GM12878 (cell line): ENCODE measurements around the gene RAB43. TPM values are rescaled to one million over a fixed set of nuclear protein-coding genes. Genes with fewer than 3 reads are reported as not detected.
"Not testable (repeated sequence)": the region's sequence is repeated elsewhere in the genome, so short reads cannot be mapped to it uniquely, and the experiment has no call there.

Experiments used
- ATAC-seq: fragments of 200-7000 bp; cut with Tn5 transposase; 3 replicates; pipeline ENCODE4 v1.9.1; 2020; ENCODE audit warnings: mild to moderate bottlenecking, moderate library complexity
- BruUV-seq: library from RNA; stranded (reverse); fragments of 400-500 nt; replicated peaks from 2 replicates; lab custom pipeline; 2021; lab: Mats Ljungman, UMichigan
- CTCF ChIA-PET: fragments of 300-600 bp; sonication (Branson Sonifier 250); formaldehyde crosslinking; extraction: SDS; loops from one replicate; lab custom pipeline; 2021; ENCODE audit warnings: inconsistent platforms; lab: Yijun Ruan, JAX
- POLR2A ChIA-PET: fragments of 350-600 bp; formaldehyde crosslinking; extraction: SDS; loops from one replicate; lab custom pipeline; 2021; ENCODE audit warnings: inconsistent platforms; lab: Charles Lee
- RAD21 ChIA-PET: fragments of 300-600 bp; sonication (Branson Sonifier 250); formaldehyde crosslinking; loops from one replicate; lab custom pipeline; 2023; ENCODE audit warnings: antibody characterized with exemption; ENCODE audit not compliant: unreplicated experiment; lab: Charles Lee
- SMC1A ChIA-PET: fragments of 300-600 bp; sonication (Branson Sonifier 250); formaldehyde crosslinking; loops from one replicate; lab custom pipeline; 2023; ENCODE audit not compliant: unreplicated experiment, uncharacterized antibody; lab: Charles Lee
- DNase-seq: peaks from one replicate; pipeline ENCODE4 v3.0.0-alpha.2; 2011; ENCODE audit warnings: low read depth, low spot score
- FAIRE-seq: peaks from 3 replicates; lab custom pipeline; 2011; peaks lifted over from hg19 to GRCh38; lab: Jason Lieb, UNC
- H2AFZ ChIP-seq: 2 replicates; pipeline ENCODE4 v1.6.0; 2011; ENCODE audit warnings: low read depth, low read length, control low read depth; ENCODE audit not compliant: control insufficient read depth
- H3K27ac ChIP-seq: 2 replicates; pipeline ENCODE4 v1.5.1; 2011; ENCODE audit warnings: control low read depth; ENCODE audit not compliant: control insufficient read depth, insufficient read depth
- H3K27me3 ChIP-seq, 2 experiments: replicated peaks in 1 of 2; 2 replicates each; pipeline versions ENCODE4 v1.6.0 to v1.6.1; 2011; ENCODE audit warnings: low read length in 1 of 2; ENCODE audit not compliant: control insufficient read depth in 2 of 2, insufficient read depth in 2 of 2
- H3K36me3 ChIP-seq, 2 experiments: 2 replicates each; pipeline ENCODE4 v1.5.1; 2011; ENCODE audit warnings: low read length in 1 of 2; ENCODE audit not compliant: control insufficient read depth in 2 of 2, insufficient read depth in 2 of 2
- H3K4me1 ChIP-seq: 2 replicates; pipeline ENCODE4 v1.6.1; 2011; ENCODE audit warnings: mild to moderate bottlenecking, low read length, moderate library complexity, mixed read lengths; ENCODE audit not compliant: control insufficient read depth, insufficient read depth
- H3K4me2 ChIP-seq: 2 replicates; pipeline ENCODE4 v1.6.0; 2011; ENCODE audit warnings: control low read depth; ENCODE audit not compliant: control insufficient read depth, insufficient read depth
- H3K4me3 ChIP-seq: fragments of 200-600 bp; sonication (generic); 2 replicates; pipeline ENCODE4 v1.5.1; 2016
- H3K79me2 ChIP-seq: 2 replicates; pipeline ENCODE4 v1.6.0; 2011; ENCODE audit warnings: low read length; ENCODE audit not compliant: control insufficient read depth, insufficient read depth
- H3K9ac ChIP-seq: 2 replicates; pipeline ENCODE4 v1.8.0; 2011; ENCODE audit warnings: low read length, control low read depth, mixed read lengths; ENCODE audit not compliant: control insufficient read depth, insufficient read depth
- H3K9me3 ChIP-seq: replicated peaks from 3 replicates; pipeline ENCODE4 v1.5.1; 2011; ENCODE audit warnings: mild to moderate bottlenecking, low read length; ENCODE audit not compliant: control insufficient read depth, insufficient read depth
- H4K20me1 ChIP-seq: 2 replicates; pipeline ENCODE4 v1.6.0; 2011; ENCODE audit not compliant: control insufficient read depth, insufficient read depth
- BRCA1 ChIP-seq: IDR thresholded peaks from 2 replicates; pipeline ENCODE4 v1.6.1; 2011; ENCODE audit warnings: low read depth, low read length, improper control_type of control experiment
- CBX3 ChIP-seq: fragments of 200-600 bp; sonication (generic); IDR thresholded peaks from 2 replicates; pipeline ENCODE4 v1.6.1; 2016; ENCODE audit warnings: low read depth, borderline replicate concordance
- CHD4 ChIP-seq: fragments of 200-600 bp; sonication (generic); IDR thresholded peaks from 2 replicates; pipeline ENCODE4 v1.6.1; 2016; ENCODE audit warnings: mild to moderate bottlenecking
- CREM ChIP-seq: IDR thresholded peaks from 2 replicates; pipeline ENCODE4 v1.6.1; 2014; ENCODE audit warnings: antibody characterized with exemption, low read depth
- ESRRA ChIP-seq: IDR thresholded peaks from 2 replicates; pipeline ENCODE4 v1.6.1; 2012; ENCODE audit warnings: mild to moderate bottlenecking, low read length, improper control_type of control experiment
- HDAC6 ChIP-seq: fragments of 200-600 bp; sonication (generic); IDR thresholded peaks from one replicate; pipeline ENCODE4 v1.8.0; 2017; ENCODE audit warnings: antibody characterized with exemption; ENCODE audit not compliant: unreplicated experiment
- MEF2B ChIP-seq: fragments of 450-650 bp; IDR thresholded peaks from 2 replicates; pipeline ENCODE4 v1.6.1; 2018; ENCODE audit warnings: mild to moderate bottlenecking, moderate library complexity; ENCODE audit not compliant: partially characterized antibody, poor library complexity, severe bottlenecking
- MTA2 ChIP-seq: fragments of 450-650 bp; IDR thresholded peaks from 2 replicates; pipeline ENCODE4 v1.6.1; 2016; ENCODE audit warnings: low read depth, mild to moderate bottlenecking, moderate library complexity
- NR2F1 ChIP-seq: fragments of 450-650 bp; conservative IDR thresholded peaks from 2 replicates; pipeline ENCODE4 v1.6.1; 2017; ENCODE audit warnings: mild to moderate bottlenecking
- RFX5 ChIP-seq: IDR thresholded peaks from 2 replicates; pipeline ENCODE4 v1.6.1; 2011; ENCODE audit warnings: low read depth, low read length, improper control_type of control experiment
- SMAD5 ChIP-seq: IDR thresholded peaks from 2 replicates; pipeline ENCODE4 v1.6.1; 2016; ENCODE audit warnings: antibody characterized with exemption, low read depth
- SMARCA5 ChIP-seq: fragments of 450-650 bp; IDR thresholded peaks from 2 replicates; pipeline ENCODE4 v1.6.1; 2017; ENCODE audit warnings: mild to moderate bottlenecking
- SREBF1 ChIP-seq: IDR thresholded peaks from 2 replicates; pipeline ENCODE4 v1.6.1; 2012; ENCODE audit warnings: mild to moderate bottlenecking, low read length
- SUPT20H ChIP-seq: IDR thresholded peaks from 2 replicates; pipeline ENCODE4 v1.6.1; 2011; ENCODE audit warnings: low read depth, mild to moderate bottlenecking, low read length, moderate library complexity, borderline replicate concordance; ENCODE audit not compliant: control insufficient read depth
- TCF3 ChIP-seq: IDR thresholded peaks from 2 replicates; pipeline ENCODE4 v1.6.1; 2012; ENCODE audit warnings: low read depth, mild to moderate bottlenecking, low read length, borderline replicate concordance; ENCODE audit not compliant: insufficient read depth
- ZNF274 ChIP-seq: IDR thresholded peaks from one replicate; pipeline ENCODE4 v1.8.0; 2011; ENCODE audit not compliant: insufficient read length, insufficient read depth
- WGBS: methylation state at CpG from one replicate; pipeline ENCODE4 v1.1.6; 2016; ENCODE audit warnings: low lambda C conversion rate; ENCODE audit not compliant: insufficient replicate concordance, insufficient coverage; ENCODE audit errors: missing lambda C conversion rate; 5-methylcytosine and 5-hydroxymethylcytosine counted together
- in situ Hi-C: fragments of 300-500 bp; cut with MboI; formaldehyde crosslinking; loops from 9 replicates; pipeline ENCODE4 v1.14.3; 2018; ENCODE audit warnings: mixed read lengths
- intact Hi-C: fragments of 100-400 bp; cut with micrococcal nuclease; formaldehyde crosslinking; loops from one replicate; pipeline ENCODE4 v1.14.2; 2022; ENCODE audit not compliant: unreplicated experiment
- polyA plus RNA-seq, 11 experiments: library from polyadenylated mRNA; depleted of rRNA in 4 of 11; unstranded in 6 of 11; stranded (reverse) in 5 of 11; fragments of >200 nt; fragmentation: Nextera tagmentation in 4 of 11; fragmentation: Illumina TruSeq in 1 of 11; extraction: Ambion mirVana in 4 of 11; extraction: Trizol in 1 of 11; gene quantifications; 1 replicate in 1 of 11; 2 replicates in 10 of 11; pipeline versions ENCODE4 v1.2.1 to v1.2.3, GENCODE V29; 2011 to 2016; ENCODE audit warnings: inconsistent platforms in 2 of 11, missing spikeins in 2 of 11, low read depth in 1 of 11
- total RNA-seq, 4 experiments: library from RNA; depleted of rRNA in 3 of 4; stranded (reverse); fragments of >200 nt in 3 of 4; fragmentation: Illumina TruSeq in 1 of 4; extraction: Trizol in 1 of 4; gene quantifications; 2 replicates each; pipeline versions ENCODE4 v1.2.1 to v1.2.3, GENCODE V29; 2013 to 2021
- TF ChIP-seq, protein P1 (sequence below): fragments of 450-650 bp; formaldehyde crosslinking; IDR thresholded peaks from 2 replicates; pipeline ENCODE4 v1.4.0; 2022; ENCODE audit warnings: mild to moderate bottlenecking, moderate library complexity

RAB43 gene
- total and polyA plus RNA-seq, 10 of the 15 experiments (the other 5 are each of a cell fraction or from before 2014, with no cell fraction given), result 0.08 to 14.0 (median 4.0) TPM

DNA sequence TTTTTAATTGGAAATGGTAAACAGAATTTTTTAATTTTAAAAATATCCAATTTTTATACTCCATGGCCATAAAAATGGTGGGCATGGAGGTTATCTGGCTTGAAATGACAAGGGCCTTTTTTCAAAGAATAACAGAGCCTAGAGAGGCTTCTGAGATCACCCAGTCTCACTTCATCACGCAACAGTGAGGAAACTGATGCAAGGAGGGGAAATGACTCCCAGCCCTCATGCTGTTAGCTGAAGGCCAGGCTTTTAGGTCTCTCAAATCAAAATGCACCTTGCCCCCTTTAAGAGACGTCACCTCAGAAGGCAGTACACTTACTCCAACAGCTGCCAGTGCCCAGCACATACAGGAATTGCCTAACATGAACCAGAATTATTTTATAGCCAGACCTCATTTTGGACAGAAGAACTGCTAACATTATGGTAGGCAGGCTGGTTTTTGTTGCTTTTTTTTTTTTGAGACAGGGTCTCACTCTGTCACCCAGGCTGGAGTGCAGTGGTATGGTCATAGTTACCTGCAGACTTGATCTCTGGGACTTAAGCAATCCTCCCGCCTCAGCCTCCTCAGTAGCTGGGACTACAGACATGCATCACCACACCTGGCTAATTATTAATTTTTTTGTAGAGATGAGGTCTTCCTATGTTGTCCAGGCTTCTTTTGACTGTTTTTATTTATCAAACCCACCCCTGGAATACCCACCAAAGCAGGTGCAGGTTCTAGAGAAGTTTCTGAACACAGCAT is 9.1 kb downstream of the RAB43 start:
- in situ Hi-C loops, result no loop called here
- H3K9ac ChIP-seq, result no peak overlapping the region
- POLR2A ChIA-PET, result no interaction called here

DNA sequence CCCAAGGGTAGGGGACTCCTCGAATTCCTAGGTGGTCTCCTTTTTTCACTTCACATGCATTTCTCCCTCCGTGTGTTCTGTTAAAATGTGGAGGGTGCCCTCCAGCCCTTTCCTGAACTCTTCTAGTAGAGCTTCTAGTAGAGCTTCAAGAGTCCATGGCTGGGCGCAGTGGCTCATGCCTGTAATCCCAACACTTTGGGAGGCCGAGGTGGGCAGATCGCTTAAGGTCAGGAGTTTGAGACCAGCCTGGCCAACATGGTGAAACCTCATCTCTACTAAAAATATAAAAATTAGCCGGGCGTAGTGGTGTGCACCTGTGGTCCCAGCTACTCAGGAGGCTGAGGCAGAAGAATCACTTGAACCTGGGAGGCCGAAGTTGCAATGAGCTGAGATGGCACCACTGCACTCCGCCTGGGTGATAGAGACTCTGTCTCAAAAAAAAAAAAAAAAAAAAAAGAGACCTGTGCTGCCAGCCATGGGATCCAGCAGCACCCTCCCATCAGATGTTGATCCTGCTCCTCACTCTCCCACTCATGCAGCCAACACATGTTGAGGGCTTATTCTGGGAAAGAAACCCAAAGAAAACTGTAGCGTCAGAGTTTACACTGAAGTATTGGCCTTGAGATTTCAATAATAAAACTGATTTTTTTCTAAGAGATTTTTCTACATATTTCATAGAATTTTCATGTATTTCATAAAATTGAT is 10.4 kb downstream of the RAB43 start:
- SMC1A ChIA-PET, result interaction anchor here (1.3 kb wide), 1 partner anchor 12 kb away, joined by 4 read pairs; no protein-coding TSS in a partner anchor
- CTCF ChIA-PET, result interaction anchor here (1.1 kb wide), 1 partner anchor 78 kb away, joined by 3 read pairs; no protein-coding TSS in a partner anchor
- H3K36me3 ChIP-seq, result peaks cover 0 to 11% of the 10 kb centered on the region in 2 experiments; a peak in 1 of 4 replicates
- DNase-seq, H3K4me3 ChIP-seq, H3K79me2 ChIP-seq, H3K4me1 ChIP-seq, H4K20me1 ChIP-seq, FAIRE-seq, BruUV-seq, in situ Hi-C loops, intact Hi-C loops, H3K9me3 ChIP-seq, H3K27ac ChIP-seq, H3K27me3 ChIP-seq, ATAC-seq, H2AFZ ChIP-seq, POLR2A ChIA-PET, H3K4me2 ChIP-seq, H3K9ac ChIP-seq: not testable (repeated sequence)
- 79% methylated on average over 10 of the region's 10 CpGs for WGBS
- RAD21 ChIA-PET, result interaction anchor here (1.2 kb wide), 1 partner anchor 11 kb away, joined by 3 read pairs; the partner anchor contains the start of gene RAB43

More for the DNA sequence above, 9.1 kb downstream of the RAB43 start:
- 75% methylated on average over 3 of the region's 3 CpGs for WGBS
- H3K4me2 ChIP-seq, result no peak overlapping the region
- H3K4me1 ChIP-seq, result no peaks in the 10 kb centered on the region
- no TSS peak for BruUV-seq
- RAD21 ChIA-PET, result no interaction called here
- FAIRE-seq, result no peak
- H3K36me3 ChIP-seq, result peaks cover 0 to 11% of the 10 kb centered on the region in 2 experiments; a peak in 1 of 4 replicates
- CTCF ChIA-PET, result interaction anchor here (1.1 to 1.6 kb wide), 2 partner anchors 8 to 76 kb away, joined by 3 read pairs; no protein-coding TSS in a partner anchor
- SMC1A ChIA-PET, result no interaction called here
- TF ChIP-seq RFX5 (no peak), CHD4 (no peak), NR2F1 (no peak), TCF3 (no peak), ZNF274 (no peak), SMARCA5 (no peak), CREM (no peak), HDAC6 (no peak), CBX3 (no peak), MTA2 (no peak), SUPT20H (no peak), BRCA1 (no peak), ESRRA (no peak), SMAD5 (no peak), MEF2B (no peak), SREBF1 (no peak)
- TF ChIP-seq, protein P1, sequence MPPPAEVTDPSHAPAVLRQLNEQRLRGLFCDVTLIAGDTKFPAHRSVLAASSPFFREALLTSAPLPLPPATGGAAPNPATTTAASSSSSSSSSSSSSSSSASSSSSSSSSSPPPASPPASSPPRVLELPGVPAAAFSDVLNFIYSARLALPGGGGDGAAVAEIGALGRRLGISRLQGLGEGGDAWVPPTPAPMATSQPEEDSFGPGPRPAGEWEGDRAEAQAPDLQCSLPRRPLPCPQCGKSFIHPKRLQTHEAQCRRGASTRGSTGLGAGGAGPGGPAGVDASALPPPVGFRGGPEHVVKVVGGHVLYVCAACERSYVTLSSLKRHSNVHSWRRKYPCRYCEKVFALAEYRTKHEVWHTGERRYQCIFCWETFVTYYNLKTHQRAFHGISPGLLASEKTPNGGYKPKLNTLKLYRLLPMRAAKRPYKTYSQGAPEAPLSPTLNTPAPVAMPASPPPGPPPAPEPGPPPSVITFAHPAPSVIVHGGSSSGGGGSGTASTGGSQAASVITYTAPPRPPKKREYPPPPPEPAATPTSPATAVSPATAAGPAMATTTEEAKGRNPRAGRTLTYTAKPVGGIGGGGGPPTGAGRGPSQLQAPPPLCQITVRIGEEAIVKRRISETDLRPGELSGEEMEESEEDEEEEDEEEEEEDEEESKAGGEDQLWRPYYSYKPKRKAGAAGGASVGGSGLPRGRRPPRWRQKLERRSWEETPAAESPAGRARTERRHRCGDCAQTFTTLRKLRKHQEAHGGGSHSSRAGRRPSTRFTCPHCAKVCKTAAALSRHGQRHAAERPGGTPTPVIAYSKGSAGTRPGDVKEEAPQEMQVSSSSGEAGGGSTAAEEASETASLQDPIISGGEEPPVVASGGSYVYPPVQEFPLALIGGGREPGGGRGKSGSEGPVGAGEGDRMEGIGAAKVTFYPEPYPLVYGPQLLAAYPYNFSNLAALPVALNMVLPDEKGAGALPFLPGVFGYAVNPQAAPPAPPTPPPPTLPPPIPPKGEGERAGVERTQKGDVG (CRISPR knock-in tag), result no peak
- no peaks in the 10 kb centered on the region for H4K20me1 ChIP-seq
- no peak for DNase-seq
- no peak overlapping the region for H3K27ac ChIP-seq
- no peaks in the 10 kb centered on the region for H3K9me3 ChIP-seq
- intact Hi-C loops, result no loop called here
- ATAC-seq, result peak; percentile 60
- H2AFZ ChIP-seq, result no peak overlapping the region
- H3K27me3 ChIP-seq, result no peaks in the 10 kb centered on the region
- H3K79me2 ChIP-seq, result no peaks in the 10 kb centered on the region
- no peak overlapping the region for H3K4me3 ChIP-seq
